KBM-7 (cell line): ENCODE results near the gene GMPR.

Experiments used
- DNase-seq: peaks from one replicate; pipeline ENCODE4 v3.0.0-alpha.2; 2015
- in situ Hi-C: fragments of 300-500 bp; cut with MboI; formaldehyde crosslinking; loops from 2 replicates; pipeline ENCODE4 v1.14.3; 2020; ENCODE audit warnings: low sequenced_read_pairs, low pct_unique_long_range_greater_than_20kb, mixed read lengths

Gene GMPR

DNA sequence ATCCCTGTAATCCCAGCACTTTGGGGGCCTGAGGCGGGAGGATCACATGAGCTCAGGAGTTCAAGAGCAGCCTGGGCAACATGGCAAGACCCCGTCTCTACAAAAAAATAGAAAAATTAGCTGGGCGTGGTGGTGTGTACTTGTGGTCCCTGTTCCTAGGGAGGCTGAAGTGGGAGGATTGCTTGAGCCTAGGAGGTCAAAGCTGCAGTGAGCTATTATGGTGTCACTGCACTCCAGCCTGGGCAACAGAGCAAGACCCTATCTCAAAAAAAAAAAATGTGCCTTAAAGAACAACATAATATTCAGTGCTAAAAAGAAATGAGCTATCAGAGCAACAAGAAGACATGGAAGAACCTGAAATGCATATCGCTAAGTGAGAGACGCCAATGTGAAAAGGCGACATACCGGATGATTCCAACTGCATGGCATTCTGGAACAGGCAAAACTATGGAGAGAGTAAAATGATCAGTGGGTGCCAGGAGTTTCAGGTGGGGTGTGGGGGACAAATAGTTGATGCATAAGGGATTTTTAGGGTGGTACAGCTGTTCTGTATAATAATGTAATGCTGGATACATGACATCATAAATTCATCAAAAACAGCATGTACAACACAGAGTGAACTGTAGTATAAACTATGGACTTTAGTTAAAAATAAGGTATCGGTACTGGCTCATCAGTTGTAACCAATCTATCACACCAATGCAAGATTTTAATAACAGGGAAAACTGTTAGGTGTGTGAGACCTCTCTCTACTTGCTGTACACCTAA, 80.8 kb downstream of the GMPR start:
- DNase-seq, result no peak
- in situ Hi-C loops, result no loop called here

DNA sequence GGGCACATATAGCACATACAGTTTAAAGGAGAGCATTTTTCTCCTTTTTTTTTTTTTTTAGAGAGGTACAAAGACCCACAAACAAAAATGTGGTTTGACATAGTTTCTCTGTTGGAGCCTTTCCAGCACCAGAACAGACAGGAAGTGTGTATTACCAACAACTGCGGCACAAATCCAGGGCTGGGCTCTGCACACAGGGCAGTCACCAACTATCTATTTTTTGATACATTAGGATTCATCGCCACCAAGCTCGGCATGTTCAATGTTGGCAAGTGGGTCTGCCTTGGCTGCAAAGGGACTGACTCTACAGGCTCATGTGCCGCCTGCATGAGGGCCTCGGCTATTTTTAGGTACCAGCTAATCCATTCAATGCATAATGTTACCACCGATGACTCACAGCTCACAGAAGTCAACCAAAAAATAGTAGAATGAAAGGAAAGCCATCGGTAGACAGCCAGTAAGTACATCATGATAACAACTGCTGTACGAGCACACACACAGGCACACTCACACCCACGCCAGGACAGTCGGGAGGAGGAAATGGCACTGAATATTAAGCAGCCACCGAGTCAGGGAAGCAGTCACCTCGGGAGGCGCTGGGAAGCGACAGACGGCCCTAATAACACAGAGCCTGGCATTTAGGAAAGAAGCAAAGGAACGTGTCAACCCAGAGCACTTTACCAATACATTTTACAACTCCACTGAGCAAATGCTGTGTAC, 81.6 kb downstream of the GMPR start:
- in situ Hi-C loops, result no loop called here
- peak; percentile 87 for DNase-seq

DNA sequence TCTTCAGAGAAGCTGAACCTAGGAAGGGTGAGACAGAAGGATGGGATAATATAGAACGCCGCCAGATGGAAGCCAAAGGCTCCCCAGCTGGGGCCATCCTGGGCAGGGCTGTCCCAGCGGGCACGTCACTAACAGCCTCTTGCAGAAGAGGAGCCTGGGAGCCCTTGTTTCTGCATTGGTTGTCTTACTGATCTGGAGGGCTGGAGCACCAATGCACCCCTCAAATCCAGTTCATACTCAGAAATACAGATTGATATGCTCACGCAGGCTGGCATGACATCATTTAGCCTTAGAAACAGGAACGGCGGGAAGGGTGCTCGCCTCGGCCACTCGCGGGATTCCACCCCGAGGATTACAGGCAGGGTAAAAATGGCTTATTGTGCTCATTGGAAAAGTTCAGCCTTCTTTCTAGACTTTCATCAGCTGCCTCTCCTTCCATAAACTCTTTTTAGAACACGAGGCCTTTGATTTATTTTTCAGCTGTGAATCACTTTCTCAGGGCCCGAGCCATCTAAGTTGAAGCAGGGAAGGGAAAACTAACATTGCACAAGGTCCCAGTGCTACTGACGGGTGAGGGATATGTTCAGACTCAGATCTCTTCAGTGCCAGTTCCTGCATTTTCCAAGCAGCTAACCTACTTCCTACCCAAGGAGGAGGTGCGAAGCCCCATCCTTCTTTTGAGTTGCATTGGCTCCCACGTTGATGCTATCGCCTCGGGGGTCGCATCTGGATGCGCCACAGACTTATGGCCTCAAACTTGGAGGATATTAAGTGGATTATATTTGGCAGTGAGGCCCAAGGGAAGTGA, 82.3 kb downstream of the GMPR start:
- in situ Hi-C loops, result no loop called here
- DNase-seq, result no peak

DNA sequence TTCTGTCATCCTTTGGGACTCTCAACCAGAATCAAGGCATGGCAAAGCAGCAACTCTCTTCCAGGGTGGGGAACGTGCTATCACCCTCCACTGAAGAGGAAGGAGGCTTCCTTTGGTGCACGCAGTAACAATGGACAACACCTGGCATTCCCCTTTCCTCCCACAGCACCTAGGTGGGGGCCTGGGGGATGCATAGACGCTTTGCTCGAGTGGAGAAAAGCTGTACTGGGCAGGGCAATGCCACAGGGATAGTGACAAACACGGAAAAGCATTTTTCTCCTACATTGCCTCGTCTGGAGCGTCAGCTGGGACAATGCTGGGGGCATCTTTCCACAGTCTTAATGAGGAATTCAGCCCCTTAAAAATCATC, 82.9 kb downstream of the GMPR start:
- DNase-seq, result no peak
- in situ Hi-C loops, result no loop called here

DNA sequence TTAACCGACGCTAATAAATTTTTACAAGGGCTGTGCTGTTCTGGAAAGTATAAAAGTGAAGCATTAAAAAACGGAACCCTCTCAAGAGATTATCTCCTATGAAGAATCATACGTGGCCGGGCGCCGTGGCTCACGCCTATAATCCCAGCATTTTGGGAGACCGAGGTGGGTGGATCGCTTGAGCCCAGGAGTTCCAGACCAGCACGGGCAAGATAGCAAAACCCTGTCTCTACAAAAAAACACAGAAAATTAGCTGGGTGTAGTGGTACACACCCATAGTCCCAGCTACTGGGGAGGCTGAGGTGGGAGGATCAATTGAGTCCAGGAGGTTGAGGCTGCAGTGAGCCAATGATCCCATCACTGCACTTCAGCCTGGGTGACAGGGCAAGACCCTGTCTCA, 83.4 kb downstream of the GMPR start:
- DNase-seq, result no peak
- in situ Hi-C loops, result no loop called here

GRCh38 chr6:16322666-16323312, 84.4 kb downstream of the GMPR start:
- DNase-seq, result peak; percentile 45
- in situ Hi-C loops, result no loop called here

DNA sequence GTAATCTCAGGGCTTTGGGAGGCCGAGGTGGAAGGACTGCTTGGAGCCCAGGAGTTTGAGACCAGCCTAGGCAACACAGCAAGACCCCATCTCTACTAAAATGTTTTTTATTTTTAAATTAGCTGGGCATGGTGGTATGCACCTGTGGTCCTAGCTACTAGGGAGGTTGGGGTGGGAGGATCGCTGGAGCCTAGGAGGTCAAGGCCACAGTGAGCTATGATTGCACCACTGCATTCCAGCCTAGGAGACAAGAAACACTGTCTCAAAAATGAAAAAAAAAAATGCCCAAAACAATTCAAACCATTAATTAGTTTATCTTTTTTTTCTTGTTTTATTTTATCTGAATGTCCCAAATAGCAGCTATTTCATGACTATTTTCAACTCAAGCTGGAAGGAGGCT, 85.8 kb downstream of the GMPR start:
- in situ Hi-C loops, result no loop called here
- no peak for DNase-seq

DNA sequence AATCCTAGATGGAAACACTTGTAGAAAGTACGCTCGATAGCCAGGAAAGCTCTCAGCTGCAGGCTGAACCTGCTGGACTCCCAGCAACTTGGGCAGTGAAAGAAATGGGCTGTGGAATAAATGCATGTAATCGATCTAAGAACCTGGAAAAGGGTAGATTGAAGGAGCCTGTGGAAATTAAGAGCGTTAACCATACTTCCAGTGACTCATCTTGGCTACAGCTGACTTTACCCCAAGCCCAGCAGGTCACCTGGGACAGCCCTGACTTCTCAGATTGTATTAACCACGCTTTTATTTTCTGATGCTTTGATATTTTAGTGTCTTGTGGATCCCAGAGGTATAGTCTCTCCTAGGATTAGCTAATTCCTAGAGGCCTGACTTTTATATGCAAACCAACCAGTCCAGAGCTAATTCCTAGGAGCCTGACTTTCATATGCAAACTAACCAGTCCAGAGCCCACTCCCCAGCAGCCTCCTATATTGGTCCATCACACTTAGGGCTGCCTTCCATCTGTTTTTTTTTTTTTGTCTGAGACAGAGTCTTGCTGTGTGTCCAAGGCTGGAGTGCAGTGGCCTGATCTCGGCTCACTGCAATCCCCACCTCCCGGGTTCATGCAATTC, 86.3 kb downstream of the GMPR start:
- in situ Hi-C loops, result loop anchor here (25.0 kb wide), 1 partner anchor 438 kb away; the partner anchor contains the start of gene ATXN1
- no peak for DNase-seq

- in situ Hi-C loops, result loop anchor here (25.0 kb wide), 1 partner anchor 436 kb away; the partner anchor contains the start of gene ATXN1
- no peak for DNase-seq
These were observed 88.1 kb downstream of the GMPR start for GRCh38 chr6:16326531-16326930.

DNA sequence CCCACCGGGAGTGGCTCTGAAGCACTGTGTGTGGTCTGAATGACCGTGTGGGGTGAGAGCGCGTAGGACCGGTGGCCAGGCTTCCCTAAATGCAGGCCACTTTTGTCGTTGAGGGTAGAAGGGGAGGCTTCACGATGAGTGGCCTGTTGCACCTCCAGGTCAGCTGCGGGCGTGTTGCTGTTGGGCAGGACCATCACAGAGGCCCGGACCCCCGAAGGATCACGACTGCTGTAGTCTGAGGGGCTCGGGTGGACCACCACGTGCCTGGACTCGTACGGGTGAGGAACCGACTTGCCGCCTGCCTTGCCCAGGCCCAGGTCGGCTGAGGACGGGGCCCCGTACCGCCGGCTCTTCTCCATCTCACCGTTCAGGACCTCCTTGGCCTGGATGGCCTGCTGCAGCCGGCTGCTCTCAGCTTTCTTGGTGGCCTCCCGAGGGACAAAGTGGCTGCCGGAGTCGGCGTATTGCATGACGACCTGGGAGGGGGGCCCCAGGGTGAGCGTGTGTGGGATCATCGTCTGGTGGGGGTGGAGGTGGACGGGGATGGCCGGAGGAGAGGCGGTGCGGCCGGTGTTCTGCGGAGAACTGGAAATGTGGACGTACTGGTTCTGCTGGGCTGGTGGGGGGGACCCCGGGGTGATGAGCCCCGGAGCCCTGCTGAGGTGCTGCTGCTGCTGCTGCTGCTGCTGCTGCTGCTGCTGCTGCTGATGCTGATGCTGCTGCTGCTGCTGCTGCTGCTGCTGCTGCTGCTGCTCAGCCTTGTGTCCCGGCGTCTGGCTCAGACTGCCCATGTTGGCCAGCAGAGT, 88.8 kb downstream of the GMPR start:
- in situ Hi-C loops, result loop anchor here (25.0 kb wide), 1 partner anchor 435 kb away; the partner anchor contains the start of gene ATXN1

GRCh38 chr6:16327777-16328325, 89.5 kb downstream of the GMPR start:
- DNase-seq, result no peak
- in situ Hi-C loops, result loop anchor here (25.0 kb wide), 1 partner anchor 434 kb away; the partner anchor contains the start of gene ATXN1

More for the DNA sequence above, 88.8 kb downstream of the GMPR start:
- DNase-seq, result no peak

DNA sequence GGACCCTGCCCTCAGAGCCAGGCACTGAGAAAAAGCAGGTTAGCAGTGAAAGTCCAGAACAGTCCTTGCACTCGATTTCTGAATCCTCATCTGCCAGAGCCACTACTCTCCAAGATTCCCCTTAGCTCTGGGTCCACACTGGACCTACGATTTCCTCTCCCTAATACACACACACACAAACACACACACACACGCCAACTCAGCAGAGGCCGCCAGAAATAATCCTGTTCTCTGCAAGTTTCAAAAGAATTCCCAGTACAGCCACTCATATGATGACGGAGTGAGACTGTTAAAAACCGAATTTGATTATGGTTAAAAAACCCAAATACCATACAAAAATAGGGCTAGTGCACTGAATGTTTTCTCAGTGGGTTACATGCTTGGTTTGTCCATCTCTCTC, 90.8 kb downstream of the GMPR start:
- DNase-seq, result no peak

GRCh38 chr6:16331384-16332174, 93.2 kb downstream of the GMPR start:
- DNase-seq, result peak; percentile 76
- in situ Hi-C loops, result loop anchor here (25.0 kb wide), 1 partner anchor 431 kb away; the partner anchor contains the start of gene ATXN1

More for the DNA sequence above, 90.8 kb downstream of the GMPR start:
- in situ Hi-C loops, result loop anchor here (25.0 kb wide), 1 partner anchor 433 kb away; the partner anchor contains the start of gene ATXN1

DNA sequence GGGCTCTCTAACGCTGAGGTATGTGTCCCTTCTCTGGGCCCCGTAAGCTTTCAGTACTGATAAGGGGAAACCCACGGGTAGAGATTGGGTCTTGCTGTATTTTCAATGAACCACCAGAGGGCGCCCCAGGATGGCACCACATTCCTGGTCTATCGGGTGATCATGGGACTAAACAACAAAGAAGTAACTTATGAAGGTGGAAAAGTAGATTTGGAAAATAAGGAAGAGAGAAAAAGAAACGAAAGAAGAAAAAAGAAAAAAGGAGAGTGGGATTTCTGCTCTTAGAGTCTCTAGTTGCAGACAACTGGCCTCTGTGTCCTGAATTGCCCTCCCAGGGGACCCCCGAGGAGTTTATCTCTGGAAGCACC, 93.8 kb downstream of the GMPR start:
- in situ Hi-C loops, result loop anchor here (25.0 kb wide), 1 partner anchor 430 kb away; the partner anchor contains the start of gene ATXN1

DNA sequence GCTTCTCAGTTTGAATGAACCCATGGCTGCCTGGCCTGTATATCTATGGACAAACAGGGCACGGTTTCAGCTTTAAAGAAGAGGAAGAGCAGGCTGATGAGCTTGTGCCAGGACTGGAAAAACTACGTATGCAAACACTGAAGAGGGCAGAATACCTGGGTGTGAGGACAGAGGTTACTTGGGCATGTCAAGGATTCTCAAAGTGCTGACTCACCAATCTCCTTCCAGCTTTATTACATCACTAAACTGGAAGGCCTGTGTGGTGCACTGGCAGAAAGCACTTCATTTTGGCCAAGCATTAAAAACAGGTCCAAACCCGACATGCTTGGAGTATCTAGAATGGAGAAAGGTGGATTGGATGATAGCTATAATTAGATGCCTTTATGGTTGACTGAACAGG, 95.2 kb downstream of the GMPR start:
- in situ Hi-C loops, result loop anchor here (25.0 kb wide), 1 partner anchor 429 kb away; the partner anchor contains the start of gene ATXN1

More for the DNA sequence above, 93.8 kb downstream of the GMPR start:
- peak; percentile 82 for DNase-seq

GRCh38 chr6:16334671-16335070, 96.3 kb downstream of the GMPR start:
- in situ Hi-C loops, result loop anchor here (25.0 kb wide), 1 partner anchor 428 kb away; the partner anchor contains the start of gene ATXN1
- DNase-seq, result peak; percentile 49

More for the DNA sequence above, 95.2 kb downstream of the GMPR start:
- DNase-seq, result no peak
